ENCODE results near the gene SEPTIN2. TPM values are rescaled to one million over a fixed set of nuclear protein-coding genes. Genes with fewer than 3 reads are reported as not detected.

The SEPTIN2 gene
- total and polyA plus RNA-seq, 10 of the 15 experiments (the other 5 are each of a cell fraction or from before 2014, with no cell fraction given) = 169 to 474 (median 269) TPM

DNA sequence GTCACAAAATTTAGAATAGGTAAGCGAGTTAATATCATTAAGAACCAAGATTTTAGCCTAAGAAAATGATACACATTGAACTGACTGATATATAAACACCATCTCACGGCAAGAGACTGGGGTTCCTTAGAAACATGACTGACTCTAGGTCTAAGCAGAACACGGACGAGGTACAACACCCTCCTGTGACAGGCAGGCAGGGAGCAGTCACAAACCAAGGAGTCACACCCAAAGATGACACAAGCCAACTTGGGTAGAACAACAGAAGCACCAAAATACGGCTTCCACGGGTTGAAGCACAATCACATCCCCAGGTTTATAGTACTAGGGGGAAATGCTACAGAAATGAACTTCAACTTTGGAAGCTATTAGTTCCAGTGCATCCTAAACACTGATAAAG lies 24.6 kb upstream of the SEPTIN2 start:
- ChIA-PET RAD21 (ENCODE audit: unreplicated experiment) (interaction anchor here (0.9 to 1.0 kb wide), 2 partner anchors 24 to 28 kb away, joined by 3 read pairs; no protein-coding TSS in a partner anchor), CTCF (interaction anchor here (0.9 to 1.1 kb wide), 2 partner anchors 10 to 24 kb away, joined by 3 to 4 read pairs; no protein-coding TSS in a partner anchor), SMC1A (ENCODE audit: uncharacterized antibody, unreplicated experiment) (interaction anchor here (0.6 to 4.5 kb wide), 3 partner anchors 13 to 93 kb away, joined by 4 to 33 read pairs (median 4); no protein-coding TSS in a partner anchor), POLR2A (no interaction called here)
- WGBS (ENCODE audit: insufficient coverage, insufficient replicate concordance, low lambda C conversion rate, missing lambda C conversion rate) = over 99% methylated on average over 6 of the region's 6 CpGs
- Histone ChIP-seq H3K4me2 (ENCODE audit: control insufficient read depth, insufficient read depth) (no peak overlapping the region), H4K20me1 (ENCODE audit: control insufficient read depth, insufficient read depth) (no peaks in the 10 kb centered on the region), H3K9ac (ENCODE audit: control insufficient read depth, insufficient read depth, low read length) (no peak overlapping the region), H2AFZ (ENCODE audit: control insufficient read depth, low read depth, low read length) (no peak overlapping the region), H3K27me3 (replicated peaks in 1 of 2; ENCODE audit: control insufficient read depth in 2 of 2, insufficient read depth in 2 of 2, low read length in 1 of 2) (no peaks in the 10 kb centered on the region), H3K27ac (ENCODE audit: control insufficient read depth, insufficient read depth) (no peak overlapping the region), H3K79me2 (ENCODE audit: control insufficient read depth, insufficient read depth, low read length) (peaks cover 91% of the 10 kb centered on the region), H3K36me3 (ENCODE audit: control insufficient read depth in 2 of 2, insufficient read depth in 2 of 2, low read length in 1 of 2) (no peaks in the 10 kb centered on the region; a peak in 1 of 4 replicates), H3K4me3 (no peak overlapping the region), H3K4me1 (ENCODE audit: control insufficient read depth, insufficient read depth, low read length) (peaks cover 3% of the 10 kb centered on the region), H3K9me3 (replicated peaks; ENCODE audit: control insufficient read depth, insufficient read depth, low read length) (no peaks in the 10 kb centered on the region)
- in situ Hi-C loops (cut with MboI) = no loop called here
- no TSS peak for BruUV-seq (replicated peaks)
- FAIRE-seq = no peak
- TF ChIP-seq IRF4 (IDR thresholded peaks at IDR 0.05; ENCODE audit: low read depth, low read length) = no peak
- no peak for TF ChIP-seq ZNF24 (IDR thresholded peaks at IDR 0.05)
- no peak for ATAC-seq
- DNase-seq (ENCODE audit: low read depth, low spot score) = no peak
- intact Hi-C loops (cut with micrococcal nuclease; ENCODE audit: unreplicated experiment) = no loop called here

DNA sequence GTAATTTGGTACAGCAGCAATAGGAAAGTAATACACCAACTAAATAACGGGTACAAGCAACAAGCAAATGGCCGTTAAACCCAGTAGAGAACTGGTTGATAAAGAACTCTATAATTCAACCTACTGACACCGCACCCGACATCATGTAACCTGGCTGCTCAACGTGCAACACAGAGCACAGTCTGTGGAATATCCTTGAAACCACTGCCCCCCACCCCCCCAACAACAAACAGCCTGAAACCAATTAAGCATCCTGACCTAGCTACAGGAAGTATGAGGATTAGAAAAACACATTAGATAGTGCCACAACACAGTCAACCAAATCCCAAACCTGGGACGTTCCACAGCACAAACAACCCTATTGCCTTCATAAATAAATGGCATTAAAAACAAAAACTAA lies 23.7 kb upstream of the SEPTIN2 start:
- ChIA-PET POLR2A (interaction anchor here (0.6 to 2.0 kb wide), 3 partner anchors 9 to 48 kb away, joined by 4 to 7 read pairs (median 6); no protein-coding TSS in a partner anchor), SMC1A (ENCODE audit: uncharacterized antibody, unreplicated experiment) (interaction anchor here (0.8 to 4.5 kb wide), 4 partner anchors 9 to 214 kb away, joined by 3 to 33 read pairs (median 4); no protein-coding TSS in a partner anchor), RAD21 (ENCODE audit: unreplicated experiment) (interaction anchor here (0.9 to 1.4 kb wide), 4 partner anchors 10 to 305 kb away, joined by 3 to 5 read pairs (median 4); no protein-coding TSS in a partner anchor), CTCF (interaction anchor here (1.1 to 1.2 kb wide), 2 partner anchors 11 to 23 kb away, joined by 3 to 4 read pairs; no protein-coding TSS in a partner anchor)
- no TSS peak for BruUV-seq (replicated peaks)
- no peaks in the 10 kb centered on the region; a peak in 1 of 4 replicates for H3K36me3 ChIP-seq (ENCODE audit: control insufficient read depth in 2 of 2, insufficient read depth in 2 of 2, low read length in 1 of 2)
- no peaks in the 10 kb centered on the region for H4K20me1 ChIP-seq (ENCODE audit: control insufficient read depth, insufficient read depth)
- no peaks in the 10 kb centered on the region for H3K27me3 ChIP-seq (replicated peaks in 1 of 2; ENCODE audit: control insufficient read depth in 2 of 2, insufficient read depth in 2 of 2, low read length in 1 of 2)
- H3K79me2 ChIP-seq (ENCODE audit: control insufficient read depth, insufficient read depth, low read length) = peaks cover 91% of the 10 kb centered on the region
- no peak for DNase-seq (ENCODE audit: low read depth, low spot score)
- intact Hi-C loops (cut with micrococcal nuclease; ENCODE audit: unreplicated experiment) (no loop called here), in situ Hi-C loops (cut with MboI) (no loop called here)
- H2AFZ ChIP-seq (ENCODE audit: control insufficient read depth, low read depth, low read length) = no peak overlapping the region
- no peak overlapping the region for H3K27ac ChIP-seq (ENCODE audit: control insufficient read depth, insufficient read depth)
- no peaks in the 10 kb centered on the region for H3K9me3 ChIP-seq (replicated peaks; ENCODE audit: control insufficient read depth, insufficient read depth, low read length)
- no peak overlapping the region for H3K4me2 ChIP-seq (ENCODE audit: control insufficient read depth, insufficient read depth)
- WGBS (ENCODE audit: insufficient coverage, insufficient replicate concordance, low lambda C conversion rate, missing lambda C conversion rate) = 97% methylated on average over 6 of the region's 6 CpGs
- H3K9ac ChIP-seq (ENCODE audit: control insufficient read depth, insufficient read depth, low read length) = no peak overlapping the region
- ATAC-seq = no peak
- no peak for FAIRE-seq
- H3K4me3 ChIP-seq = no peak overlapping the region
- peaks cover 3% of the 10 kb centered on the region for H3K4me1 ChIP-seq (ENCODE audit: control insufficient read depth, insufficient read depth, low read length)
- TF ChIP-seq NBN (IDR thresholded peaks at IDR 0.05) (no peak), ASH2L (IDR thresholded peaks at IDR 0.05; ENCODE audit: borderline replicate concordance, low read depth) (no peak), POLR2AphosphoS5 (IDR thresholded peaks at IDR 0.05; ENCODE audit: low read length) (no peak), NFXL1 (IDR thresholded peaks at IDR 0.05; ENCODE audit: borderline replicate concordance) (no peak), CEBPB (IDR thresholded peaks at IDR 0.05; ENCODE audit: borderline replicate concordance in 1 of 2, low read depth in 2 of 2, low read length in 2 of 2) (no peak), TARDBP (IDR thresholded peaks at IDR 0.05; ENCODE audit: borderline replicate concordance) (no peak), NFYB (IDR thresholded peaks at IDR 0.05; ENCODE audit: insufficient read depth, low read depth, low read length) (no peak)
- TF ChIP-seq, protein P1, sequence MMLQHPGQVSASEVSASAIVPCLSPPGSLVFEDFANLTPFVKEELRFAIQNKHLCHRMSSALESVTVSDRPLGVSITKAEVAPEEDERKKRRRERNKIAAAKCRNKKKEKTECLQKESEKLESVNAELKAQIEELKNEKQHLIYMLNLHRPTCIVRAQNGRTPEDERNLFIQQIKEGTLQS (IDR thresholded peaks at IDR 0.05; ENCODE audit: borderline replicate concordance, extremely low read depth, low read depth, low read length) = no peak
- TF ChIP-seq, protein P2, sequence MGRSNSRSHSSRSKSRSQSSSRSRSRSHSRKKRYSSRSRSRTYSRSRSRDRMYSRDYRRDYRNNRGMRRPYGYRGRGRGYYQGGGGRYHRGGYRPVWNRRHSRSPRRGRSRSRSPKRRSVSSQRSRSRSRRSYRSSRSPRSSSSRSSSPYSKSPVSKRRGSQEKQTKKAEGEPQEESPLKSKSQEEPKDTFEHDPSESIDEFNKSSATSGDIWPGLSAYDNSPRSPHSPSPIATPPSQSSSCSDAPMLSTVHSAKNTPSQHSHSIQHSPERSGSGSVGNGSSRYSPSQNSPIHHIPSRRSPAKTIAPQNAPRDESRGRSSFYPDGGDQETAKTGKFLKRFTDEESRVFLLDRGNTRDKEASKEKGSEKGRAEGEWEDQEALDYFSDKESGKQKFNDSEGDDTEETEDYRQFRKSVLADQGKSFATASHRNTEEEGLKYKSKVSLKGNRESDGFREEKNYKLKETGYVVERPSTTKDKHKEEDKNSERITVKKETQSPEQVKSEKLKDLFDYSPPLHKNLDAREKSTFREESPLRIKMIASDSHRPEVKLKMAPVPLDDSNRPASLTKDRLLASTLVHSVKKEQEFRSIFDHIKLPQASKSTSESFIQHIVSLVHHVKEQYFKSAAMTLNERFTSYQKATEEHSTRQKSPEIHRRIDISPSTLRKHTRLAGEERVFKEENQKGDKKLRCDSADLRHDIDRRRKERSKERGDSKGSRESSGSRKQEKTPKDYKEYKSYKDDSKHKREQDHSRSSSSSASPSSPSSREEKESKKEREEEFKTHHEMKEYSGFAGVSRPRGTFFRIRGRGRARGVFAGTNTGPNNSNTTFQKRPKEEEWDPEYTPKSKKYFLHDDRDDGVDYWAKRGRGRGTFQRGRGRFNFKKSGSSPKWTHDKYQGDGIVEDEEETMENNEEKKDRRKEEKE (IDR thresholded peaks at IDR 0.05) = no peak
- TF ChIP-seq, protein P3, sequence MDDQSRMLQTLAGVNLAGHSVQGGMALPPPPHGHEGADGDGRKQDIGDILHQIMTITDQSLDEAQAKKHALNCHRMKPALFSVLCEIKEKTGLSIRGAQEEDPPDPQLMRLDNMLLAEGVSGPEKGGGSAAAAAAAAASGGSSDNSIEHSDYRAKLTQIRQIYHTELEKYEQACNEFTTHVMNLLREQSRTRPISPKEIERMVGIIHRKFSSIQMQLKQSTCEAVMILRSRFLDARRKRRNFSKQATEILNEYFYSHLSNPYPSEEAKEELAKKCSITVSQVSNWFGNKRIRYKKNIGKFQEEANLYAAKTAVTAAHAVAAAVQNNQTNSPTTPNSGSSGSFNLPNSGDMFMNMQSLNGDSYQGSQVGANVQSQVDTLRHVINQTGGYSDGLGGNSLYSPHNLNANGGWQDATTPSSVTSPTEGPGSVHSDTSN (IDR thresholded peaks at IDR 0.05; ENCODE audit: insufficient replicate concordance, low read depth, low read length) = no peak

Measured in GM12878 (cell line).